ENCODE measurements around the gene ADRM1.

Gene ADRM1

DNA sequence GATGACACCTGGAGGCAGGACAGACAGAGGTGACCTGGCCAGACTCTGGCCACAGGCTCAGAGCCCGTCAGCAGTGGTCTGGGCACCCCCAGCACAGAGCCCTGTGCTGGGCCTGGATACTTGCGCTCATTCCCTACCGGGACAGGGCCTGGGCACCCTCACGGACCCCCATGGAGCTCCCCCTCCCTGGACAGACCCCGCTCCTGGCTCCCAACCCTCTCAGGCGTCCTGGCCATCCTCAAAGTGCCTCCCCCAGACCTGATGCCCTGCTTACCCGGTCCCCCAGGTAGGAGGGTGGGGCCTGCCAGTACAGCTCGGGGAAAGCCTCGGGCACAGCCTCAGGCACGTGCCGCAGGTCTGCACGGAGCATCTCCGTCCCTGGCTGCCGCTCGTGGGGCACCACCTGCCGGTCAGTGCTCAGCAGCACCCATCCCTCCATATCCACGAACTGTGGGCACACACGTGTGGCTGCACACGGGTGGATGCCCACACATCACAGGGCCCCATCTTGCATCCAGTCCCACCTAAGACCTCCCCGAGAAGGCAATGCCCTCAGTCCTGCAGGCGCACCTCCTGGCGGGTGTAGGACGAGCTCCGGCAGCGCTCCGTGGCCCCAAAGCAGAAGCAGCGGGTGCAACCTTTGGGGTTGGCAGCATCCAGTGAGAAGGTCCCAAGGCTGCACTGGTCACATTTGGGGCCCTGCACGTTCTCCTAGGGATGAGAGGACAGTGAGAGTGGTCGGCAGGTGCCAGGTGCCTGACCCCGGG, 24.3 kb downstream of the ADRM1 start:
- DNase-seq: no peak

DNA sequence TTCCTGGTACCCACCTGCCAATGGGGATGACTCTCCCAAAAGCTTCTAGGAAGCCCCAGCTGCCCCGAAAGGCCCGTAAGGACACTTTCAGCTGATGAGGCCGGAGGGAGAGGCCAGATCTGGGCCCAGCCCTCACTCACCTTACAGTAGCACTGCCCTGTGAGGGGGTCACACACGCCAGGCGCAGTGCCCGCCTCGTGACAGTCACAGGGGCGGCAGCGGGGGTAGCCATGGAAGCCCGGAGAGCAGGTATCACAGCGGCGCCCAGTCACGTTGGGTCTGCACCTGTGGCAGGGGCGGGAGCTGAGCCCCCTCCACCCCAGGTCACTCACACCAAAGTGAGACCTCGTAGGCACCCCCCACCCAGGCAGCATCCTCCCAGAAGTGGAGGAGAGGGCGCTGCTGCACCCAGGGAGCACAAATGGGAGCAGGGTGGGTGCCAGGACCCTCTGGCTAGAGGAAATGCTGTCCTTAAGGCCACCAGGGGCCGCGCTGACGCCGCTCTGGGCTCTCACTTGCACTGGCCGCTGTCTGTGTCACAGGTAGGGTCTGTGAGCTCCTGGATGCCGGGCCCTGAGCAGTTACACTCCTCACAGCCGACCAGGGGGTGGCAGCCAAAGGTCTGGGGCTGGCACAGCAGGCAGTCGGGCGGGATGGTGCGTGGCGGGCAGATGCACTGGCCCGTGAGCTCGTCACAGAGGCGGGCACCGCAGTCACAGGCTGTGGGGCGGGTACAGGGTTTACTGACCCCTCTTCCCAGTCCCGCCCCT, 25.1 kb downstream of the ADRM1 start:
- DNase-seq: no peak

DNA sequence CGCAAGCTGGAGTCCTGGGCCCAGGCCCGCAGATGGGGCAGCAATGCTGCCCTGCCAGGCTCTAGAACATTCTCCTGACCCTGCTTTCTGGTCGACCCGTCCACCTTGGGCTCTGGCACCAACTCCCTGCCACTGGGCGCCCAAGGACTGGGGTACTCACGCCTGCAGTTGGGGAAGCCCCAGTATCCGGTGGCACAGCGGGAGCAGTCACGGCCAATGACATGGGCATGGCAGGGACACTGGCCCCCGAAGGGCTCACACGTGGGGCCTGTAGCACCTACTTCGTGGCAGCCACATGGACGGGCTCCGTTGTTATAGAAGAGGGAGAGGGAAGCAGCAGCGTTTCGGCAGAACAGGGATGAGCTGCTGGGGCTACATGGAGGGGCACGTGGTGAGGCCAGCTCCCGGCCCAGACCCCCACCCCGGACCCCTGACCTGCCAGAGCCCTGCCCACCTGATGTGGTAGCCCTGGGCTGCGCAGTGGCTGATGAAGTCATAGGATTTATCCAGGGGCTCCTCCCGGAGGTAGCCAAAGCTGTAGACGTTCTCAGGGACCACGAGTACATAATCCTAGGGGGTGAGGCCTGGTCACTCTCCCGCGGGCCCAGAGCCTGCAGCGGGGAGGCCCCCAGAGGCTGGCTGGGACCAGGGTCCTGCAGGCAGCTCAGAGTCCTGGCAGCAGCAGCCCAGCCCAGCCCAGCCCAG, 26.0 kb downstream of the ADRM1 start:
- no peak for DNase-seq

GRCh38 chr20:62329389-62330377, 26.9 kb downstream of the ADRM1 start:
- no peak for DNase-seq

DNA sequence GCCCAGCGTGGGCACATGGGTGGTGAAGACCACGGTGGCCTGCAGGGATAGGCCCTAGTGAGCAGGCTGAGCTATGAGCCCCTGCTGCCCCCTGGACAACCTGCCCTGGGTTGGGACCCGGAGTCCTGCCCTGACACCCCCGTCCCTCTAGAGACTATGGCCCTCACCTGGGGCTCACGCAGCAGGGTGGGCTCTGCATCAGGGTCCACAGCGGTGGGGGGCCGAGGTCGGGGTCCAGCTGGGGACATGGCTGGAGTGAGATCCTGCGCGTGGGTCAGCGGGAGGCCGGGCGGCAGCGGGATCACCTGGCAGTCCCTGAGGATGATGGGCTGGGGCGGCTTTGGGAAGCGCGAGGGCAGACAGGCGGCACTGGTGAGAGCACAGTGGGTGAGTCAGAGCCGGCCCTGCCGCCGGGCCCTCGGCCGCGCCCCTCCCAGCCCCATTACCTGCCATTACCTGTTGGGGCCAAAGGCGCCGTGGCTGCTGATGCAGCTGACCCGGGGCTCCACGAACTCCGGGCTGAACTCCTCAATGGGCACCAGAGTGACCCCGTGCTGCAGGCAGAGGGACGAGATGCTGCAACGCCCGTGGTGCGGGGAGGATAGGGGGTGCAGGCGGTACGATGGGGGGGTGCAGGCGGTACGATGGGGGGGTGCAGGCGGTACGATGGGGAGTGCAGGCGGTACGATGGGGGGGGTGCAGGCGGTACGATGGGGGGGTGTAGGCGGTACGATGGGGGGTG, 27.9 kb downstream of the ADRM1 start:
- DNase-seq: no peak

- no peak for DNase-seq
Observed at GRCh38 chr20:62331347-62331746, 28.6 kb downstream of the ADRM1 start.

DNA sequence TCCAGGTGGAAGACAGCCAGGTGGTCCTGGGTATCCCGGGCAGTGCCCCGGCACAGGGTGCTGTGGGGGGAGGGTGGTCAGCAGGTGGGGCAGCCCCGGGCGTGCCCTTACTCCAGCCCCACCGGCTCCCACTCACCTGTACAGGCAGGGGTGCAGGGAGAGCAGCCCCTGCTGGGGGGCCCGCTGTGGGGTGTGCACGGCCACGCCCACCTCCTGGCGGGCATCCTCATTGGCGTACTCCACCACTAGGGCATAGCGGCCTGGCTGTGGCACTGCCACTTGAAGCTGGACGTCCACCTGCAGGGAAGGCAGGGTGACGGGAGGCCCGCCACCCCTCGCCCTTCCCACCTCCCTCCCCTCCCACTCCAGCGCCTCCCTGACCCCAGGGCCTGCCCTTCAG, 29.6 kb downstream of the ADRM1 start:
- no peak for DNase-seq

- no peak for DNase-seq
Observed at GRCh38 chr20:62332989-62333819, 30.4 kb downstream of the ADRM1 start.

GRCh38 chr20:62333820-62334595, 31.2 kb downstream of the ADRM1 start:
- DNase-seq: no peak

DNA sequence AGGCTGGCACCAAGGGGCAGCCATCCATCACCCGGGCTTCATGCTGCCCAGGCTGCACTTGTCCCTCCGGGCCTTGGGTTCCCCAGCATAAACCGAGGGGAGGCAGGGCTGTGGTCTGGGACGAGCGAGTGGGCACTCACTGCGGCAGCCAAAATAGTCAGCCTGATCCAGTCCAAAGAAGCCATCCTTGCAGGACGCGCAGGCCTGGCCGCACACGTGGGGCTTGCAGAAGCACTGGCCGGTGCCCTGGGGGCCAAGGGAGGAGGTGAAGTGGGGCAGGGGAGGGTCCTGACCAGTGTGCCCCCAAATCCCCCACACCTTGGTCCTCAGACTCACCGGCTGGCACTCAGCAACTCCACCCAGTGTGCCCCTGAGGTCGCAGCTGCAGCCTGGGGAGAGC, 32.1 kb downstream of the ADRM1 start:
- no peak for DNase-seq

DNA sequence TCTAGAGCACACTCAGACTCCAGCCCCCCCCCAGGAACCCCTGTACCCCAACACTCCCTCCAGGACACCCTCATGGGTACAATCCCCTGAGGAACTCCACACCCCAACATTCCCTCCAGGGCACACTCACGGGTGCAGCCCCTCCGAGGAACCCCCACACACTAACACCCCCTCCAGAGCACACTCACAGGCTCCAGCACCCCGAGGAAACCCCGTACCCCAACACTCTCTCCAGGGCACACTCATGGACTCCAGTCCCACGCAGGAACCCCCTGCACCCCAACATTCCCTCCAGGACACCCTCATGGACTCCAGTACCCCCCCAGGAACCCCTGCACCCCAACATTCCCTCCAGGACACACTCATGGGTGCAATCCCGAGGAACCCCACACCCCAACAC, 32.7 kb downstream of the ADRM1 start:
- DNase-seq: no peak

DNA sequence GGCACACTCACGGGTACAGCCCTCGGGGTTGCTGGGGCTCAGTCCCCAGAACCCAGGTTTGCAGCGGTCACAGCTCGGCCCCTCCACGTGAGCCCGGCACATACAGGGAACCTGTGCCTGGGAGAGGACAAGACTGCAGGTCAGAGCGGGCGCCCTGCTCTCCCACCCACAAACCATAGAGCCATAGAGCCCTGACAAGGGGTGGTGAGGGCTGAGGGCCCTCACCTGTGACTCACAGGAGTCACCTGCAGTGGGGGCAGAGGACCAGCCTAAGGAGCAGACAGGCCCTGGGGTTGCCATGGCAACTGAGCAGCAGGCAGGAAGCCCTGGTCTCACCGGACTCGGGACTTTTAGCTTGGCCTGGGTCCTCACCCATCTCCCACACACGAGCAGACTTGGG, 33.5 kb downstream of the ADRM1 start:
- no peak for DNase-seq

DNA sequence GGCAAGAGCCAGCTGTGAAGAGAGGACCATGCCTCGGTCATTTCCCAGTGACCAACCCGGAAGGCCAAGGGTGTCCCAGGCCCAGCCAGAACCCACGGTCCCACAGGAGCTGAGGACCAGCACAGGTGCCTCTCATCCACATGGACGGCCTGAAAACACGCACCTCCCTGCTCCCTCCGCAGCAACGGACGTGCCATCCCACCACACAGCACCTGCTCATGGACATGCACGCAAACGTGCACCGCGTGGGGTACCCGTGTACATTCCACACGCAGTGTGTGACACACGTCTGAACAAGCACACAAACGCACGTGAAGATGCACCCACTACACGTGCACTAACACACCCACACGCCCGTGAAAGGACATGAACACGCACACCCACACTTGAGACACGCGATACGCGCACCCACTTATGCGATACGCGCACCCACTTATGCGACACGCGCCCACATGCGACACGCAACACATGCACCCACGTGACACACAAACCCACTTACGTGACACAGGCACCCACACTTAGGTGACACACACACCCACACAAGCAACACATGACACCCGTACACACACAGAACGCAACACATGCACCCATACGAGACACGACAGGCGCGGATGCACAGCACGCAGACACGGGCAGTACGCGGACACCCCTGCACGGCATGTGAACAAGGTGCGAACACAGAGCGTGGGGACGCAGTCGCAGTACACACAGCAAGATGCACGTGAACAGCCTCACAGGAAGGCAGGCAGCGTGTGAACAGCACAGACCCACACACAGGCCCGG, 34.2 kb downstream of the ADRM1 start:
- no peak for DNase-seq

GRCh38 chr20:62337558-62338293, 34.9 kb downstream of the ADRM1 start:
- peak in 1 of 2 donors; percentile 51 for DNase-seq

DNA sequence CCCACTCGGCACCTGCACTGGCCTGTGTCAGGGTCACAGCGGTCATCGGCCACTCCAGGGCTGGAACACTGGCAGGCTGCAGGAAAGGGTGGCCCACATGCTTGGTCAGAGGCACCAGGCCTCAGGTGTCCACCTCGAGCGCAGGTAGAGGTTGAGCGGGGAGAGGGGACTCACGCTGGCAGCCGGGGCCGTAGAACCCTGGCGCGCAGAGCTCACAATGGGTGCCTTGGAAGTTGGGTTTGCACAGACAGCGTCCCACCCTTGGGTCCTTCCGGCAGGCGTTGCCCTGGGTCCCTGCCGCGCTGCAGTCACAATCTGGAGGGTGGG, 35.5 kb downstream of the ADRM1 start:
- no peak for DNase-seq

GRCh38 chr20:62339647-62340062, 36.9 kb downstream of the ADRM1 start:
- peak in 1 of 2 donors; percentile 38 for DNase-seq

DNA sequence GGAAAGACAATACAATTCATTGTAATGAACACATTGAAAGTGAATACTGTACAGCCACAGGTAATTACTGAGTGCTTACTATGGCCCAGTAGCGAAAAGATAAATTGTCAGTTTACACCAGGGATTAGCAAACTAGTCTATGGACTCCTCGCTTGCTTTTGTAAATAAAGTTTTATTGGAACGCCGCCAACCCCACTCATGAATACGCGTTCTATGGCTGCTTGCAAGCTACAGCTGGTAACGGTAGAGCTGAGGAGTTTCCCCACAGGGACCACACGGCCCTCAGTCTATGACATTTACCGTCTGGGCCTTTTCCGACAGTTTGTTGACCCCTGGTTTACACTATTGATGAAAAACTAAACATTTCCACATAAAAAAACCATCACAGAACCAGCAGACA, 40.1 kb downstream of the ADRM1 start:
- DNase-seq: no peak

GRCh38 chr20:62344092-62344491, 41.3 kb downstream of the ADRM1 start:
- DNase-seq: no peak

GRCh38 chr20:62344782-62345181, 42.0 kb downstream of the ADRM1 start:
- no peak for DNase-seq
